GM18520 (cell line): ENCODE data around the gene HOXD4.

Experiments
- ATAC-seq: cut with Tn5 transposase; IDR thresholded peaks from one replicate; pipeline ENCODE4 v1.9.1; 2021; ENCODE audit not compliant: unreplicated experiment

HOXD4 gene

GRCh38 chr2:176114120-176114929 lies 37.0 kb upstream of the HOXD4 start:
- ATAC-seq, result no peak

DNA sequence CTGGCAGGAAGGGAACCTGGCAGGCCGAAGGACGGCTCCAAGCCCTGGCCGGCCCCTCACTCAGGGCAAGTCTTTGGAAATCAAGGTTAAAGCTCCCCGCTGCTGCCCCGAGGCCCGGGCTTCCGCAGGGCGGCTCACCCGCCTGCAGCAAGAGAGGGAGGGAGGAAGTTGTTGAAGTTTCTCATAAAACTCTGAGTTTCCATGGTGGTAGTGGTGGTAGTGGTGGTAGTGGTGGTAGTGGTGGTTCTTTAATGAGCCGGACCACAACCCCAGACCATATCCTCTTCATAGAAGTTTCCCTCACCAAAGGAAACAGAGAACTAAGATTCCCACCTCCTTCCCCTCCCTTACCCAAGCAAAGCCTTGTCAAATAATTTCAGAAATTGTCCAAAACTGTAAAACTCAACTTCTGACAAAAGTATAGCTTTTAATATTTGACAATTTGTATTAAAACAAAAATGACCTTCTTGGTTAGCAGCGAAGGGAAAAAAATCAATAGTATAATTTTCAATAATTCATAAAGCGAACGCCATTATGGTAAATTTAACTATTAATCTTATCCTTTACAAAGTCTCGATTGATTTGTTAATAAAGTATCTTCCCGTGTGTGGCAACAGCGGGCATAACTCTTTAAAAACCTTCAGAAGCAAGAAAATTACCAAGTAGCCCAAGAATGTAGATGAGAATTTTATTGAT lies 36.3 kb upstream of the HOXD4 start:
- ATAC-seq, result no peak

GRCh38 chr2:176115883-176116813 lies 35.2 kb upstream of the HOXD4 start, which contains the start of gene HOXD10:
HOXD10 (plus strand) TSS chr2:176116778; CDS start chr2:176116834, 56 bp downstream.
- no peak for ATAC-seq

DNA sequence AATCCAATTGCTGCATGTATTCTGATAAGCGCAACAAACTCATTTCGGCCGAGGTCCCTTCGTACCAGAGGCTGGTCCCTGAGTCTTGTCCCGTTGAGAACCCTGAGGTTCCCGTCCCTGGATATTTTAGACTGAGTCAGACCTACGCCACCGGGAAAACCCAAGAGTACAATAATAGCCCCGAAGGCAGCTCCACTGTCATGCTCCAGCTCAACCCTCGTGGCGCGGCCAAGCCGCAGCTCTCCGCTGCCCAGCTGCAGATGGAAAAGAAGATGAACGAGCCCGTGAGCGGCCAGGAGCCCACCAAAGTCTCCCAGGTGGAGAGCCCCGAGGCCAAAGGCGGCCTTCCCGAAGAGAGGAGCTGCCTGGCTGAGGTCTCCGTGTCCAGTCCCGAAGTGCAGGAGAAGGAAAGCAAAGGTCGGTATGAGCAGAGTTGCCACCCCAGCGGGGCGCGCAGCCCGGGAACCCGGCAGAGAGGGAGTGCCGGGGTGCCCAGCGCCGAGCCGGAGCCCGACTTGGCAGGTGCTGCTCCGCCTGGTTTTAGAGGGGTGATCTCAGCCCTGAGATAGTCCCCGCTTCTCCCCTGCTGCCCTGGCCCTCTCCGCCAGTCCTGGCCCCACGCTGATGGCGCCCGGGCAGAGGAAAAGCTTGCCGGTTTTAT lies 34.1 kb upstream of the HOXD4 start:
- ATAC-seq, result no peak

- ATAC-seq, result no peak
Measured at GRCh38 chr2:176117823-176118371, 33.5 kb upstream of the HOXD4 start.

GRCh38 chr2:176118601-176119339 lies 32.6 kb upstream of the HOXD4 start:
- no peak for ATAC-seq

- no peak for ATAC-seq
Measured at GRCh38 chr2:176120364-176121189, 30.8 kb upstream of the HOXD4 start.

DNA sequence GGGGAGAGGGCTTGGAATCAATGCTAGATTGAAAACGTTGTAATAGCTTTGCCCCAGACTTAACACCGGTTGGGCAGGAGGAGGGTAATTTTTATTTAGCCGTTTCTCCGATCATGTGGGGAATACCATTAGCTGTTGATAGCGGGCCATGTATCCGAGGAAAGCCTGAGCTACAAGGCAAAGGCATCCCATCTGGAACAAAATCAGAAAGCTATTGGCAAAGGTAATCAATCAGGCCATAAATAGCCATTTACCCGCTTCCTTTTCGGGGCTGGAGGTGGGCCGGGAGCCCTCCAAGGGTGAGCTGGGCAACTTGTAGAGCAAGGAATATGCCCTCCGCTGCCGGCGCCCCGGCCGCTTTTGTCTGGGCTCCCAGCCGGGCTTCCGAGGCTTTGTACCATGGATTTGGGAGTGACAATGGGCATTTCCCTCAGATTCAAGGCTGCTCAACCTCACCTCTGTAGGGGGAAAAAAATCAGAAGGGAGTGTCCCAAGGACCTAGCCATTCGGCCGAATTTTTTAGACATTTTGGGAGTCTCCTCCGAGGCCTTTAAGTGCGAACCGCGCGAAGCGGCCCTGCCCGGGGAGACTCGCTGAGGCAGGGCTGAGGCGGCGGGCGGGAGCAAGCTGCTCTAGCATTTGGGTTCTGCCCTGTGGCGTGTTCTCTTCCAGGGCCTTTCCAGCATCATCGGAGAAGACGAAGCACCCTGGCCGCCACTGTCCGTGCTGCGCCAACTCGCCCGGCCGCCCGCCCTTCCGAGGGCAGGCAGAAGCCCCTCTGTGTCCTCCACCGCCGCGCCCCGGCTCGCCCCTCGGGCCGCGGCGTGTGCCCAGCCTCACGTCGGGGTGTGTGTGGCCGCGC lies 29.9 kb upstream of the HOXD4 start:
- no peak for ATAC-seq

DNA sequence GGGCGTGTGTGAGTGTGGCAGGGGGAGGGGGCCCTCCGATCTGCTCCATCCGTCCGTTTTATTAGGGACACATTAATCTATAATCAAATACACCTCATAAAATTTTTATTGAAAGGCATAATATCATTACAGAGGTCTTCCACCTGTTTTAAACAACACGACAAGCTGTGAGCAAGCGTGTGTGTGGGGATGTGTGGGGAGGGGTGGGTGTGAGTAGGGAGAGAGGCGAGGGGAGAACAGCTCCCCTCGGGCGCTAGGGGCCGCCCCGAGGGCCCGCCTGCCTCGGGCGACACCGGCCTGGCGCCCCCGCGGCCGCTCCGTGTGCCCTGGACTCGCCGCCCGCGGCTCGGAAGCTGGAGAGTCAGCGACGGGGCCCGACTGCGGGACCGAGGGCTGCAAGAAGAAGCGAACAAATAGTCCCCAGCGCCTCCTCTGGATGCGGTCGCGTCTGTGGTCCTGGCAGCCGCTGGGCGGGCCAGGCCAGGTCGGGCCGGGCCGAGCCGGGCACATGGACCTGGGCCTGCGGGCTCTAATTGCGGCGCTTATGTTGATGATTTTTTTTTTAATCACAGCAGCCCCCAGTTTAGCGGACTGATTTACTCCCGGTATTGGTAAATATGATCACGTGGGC lies 29.2 kb upstream of the HOXD4 start:
- no peak for ATAC-seq

- no peak for ATAC-seq
Measured at GRCh38 chr2:176122683-176123410, 28.5 kb upstream of the HOXD4 start, which contains the start of gene HOXD9. HOXD9 (plus strand) TSS chr2:176122719; CDS start chr2:176122769, 50 bp downstream.

DNA sequence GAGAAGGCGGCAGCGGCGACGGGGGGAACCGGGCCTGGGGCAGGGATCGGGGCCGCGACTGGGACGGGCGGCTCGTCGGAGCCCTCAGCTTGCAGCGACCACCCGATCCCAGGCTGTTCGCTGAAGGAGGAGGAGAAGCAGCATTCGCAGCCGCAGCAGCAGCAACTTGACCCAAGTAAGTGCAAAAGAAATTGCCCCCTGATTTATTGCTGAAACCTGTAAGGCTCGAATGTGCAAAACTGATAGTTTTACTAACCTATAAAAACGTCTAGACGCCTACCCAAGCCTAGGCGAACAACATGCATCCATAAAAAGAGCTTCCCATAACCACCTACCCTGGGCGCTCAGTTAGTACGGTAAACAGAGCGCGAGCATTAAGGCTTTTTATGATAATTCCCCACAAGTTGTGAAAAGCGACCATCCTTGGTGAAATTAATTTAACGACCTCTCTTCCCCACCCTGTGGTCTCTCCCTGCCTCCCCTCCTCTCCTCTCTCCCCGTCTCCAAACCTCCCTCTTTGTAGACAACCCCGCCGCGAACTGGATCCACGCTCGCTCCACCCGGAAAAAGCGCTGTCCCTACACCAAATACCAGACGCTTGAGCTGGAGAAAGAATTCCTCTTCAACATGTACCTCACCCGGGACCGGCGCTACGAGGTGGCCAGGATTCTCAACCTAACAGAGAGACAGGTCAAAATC lies 27.8 kb upstream of the HOXD4 start:
- no peak for ATAC-seq

DNA sequence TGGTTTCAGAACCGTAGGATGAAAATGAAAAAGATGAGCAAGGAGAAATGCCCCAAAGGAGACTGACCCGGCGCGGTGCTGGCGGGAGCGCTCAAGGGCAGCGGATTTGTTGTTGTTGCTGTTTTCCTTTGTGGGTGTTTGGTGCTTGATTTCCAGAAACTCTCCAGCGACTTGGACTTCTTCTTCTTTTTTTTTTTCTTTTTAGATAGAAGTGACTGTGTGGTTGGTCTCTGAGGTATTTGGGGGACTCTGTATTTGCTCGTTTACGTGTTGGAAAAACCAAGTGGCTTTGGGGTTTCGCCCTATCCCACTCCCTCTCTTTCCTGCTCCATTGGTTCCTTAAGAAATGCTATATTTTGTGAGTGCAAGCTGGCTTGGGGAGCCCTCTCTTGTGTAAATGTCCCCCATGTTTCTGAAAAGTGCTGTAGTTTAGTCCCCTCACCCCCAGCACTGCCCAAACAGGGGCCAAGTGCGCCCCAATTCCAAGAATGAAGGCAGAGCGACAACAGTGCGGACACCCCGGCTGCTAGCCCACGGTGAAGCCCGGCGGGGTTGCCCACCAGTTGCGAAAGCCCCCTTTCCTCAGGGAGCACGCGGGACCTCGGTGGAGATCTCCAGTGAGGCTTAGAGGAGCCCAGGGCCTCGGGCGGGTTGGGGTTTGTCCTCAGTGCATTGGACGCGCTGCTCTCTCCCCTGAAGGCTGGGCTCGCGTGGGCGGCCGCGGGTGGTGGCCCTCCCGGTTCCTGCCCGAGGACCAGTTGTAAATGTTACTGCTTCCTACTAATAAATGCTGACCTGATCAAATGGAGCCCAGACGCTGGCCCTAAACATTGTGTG lies 27.0 kb upstream of the HOXD4 start:
- ATAC-seq, result no peak

GRCh38 chr2:176124947-176125771 lies 26.2 kb upstream of the HOXD4 start:
- no peak for ATAC-seq

DNA sequence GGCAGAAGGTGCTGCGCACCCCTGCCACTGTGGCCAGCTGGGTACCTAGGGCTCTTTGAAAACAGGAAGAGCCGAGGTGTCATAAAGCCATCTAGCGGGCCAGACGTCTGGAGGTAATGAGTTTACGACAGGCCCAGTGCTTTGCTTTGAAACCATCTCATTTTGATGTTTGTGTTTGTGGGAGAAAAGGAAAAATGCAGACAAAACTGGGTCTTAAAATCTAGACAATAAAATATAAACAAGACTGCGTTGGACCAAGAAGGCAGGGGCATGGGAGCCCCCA lies 25.6 kb upstream of the HOXD4 start:
- ATAC-seq, result no peak
